PC-3 (cell line): ENCODE data around the gene ETNK1. TPM values are rescaled to one million over a fixed set of nuclear protein-coding genes. Genes with fewer than 3 reads are reported as not detected.

Experiments
- ATAC-seq: fragments of 200-7000 bp; cut with Tn5 transposase; 2 replicates; pipeline ENCODE4 v1.9.1; 2020; ENCODE audit warnings: mild to moderate bottlenecking, moderate library complexity
- BruUV-seq: library from RNA; stranded (reverse); fragments of 400-500 nt; replicated peaks from 2 replicates; lab custom pipeline; 2021; lab: Mats Ljungman, UMichigan
- CTCF ChIA-PET: fragments of 300-600 bp; sonication (Branson Sonifier 250); formaldehyde crosslinking; loops from one replicate; lab custom pipeline; 2022; ENCODE audit warnings: antibody characterized with exemption; lab: Charles Lee
- POLR2A ChIA-PET: fragments of 300-600 bp; sonication (Branson Sonifier 250); formaldehyde crosslinking; loops from one replicate; lab custom pipeline; 2022; ENCODE audit warnings: antibody characterized with exemption; ENCODE audit not compliant: unreplicated experiment; lab: Charles Lee
- DNase-seq: peaks from one replicate; pipeline ENCODE4 v3.0.0-alpha.2; 2015
- H2AFZ ChIP-seq: fragments of 300-600 bp; sonication (generic); 2 replicates; pipeline ENCODE4 v1.6.0; 2016; ENCODE audit warnings: antibody characterized with exemption, low read length
- H3F3A ChIP-seq: fragments of 300-600 bp; sonication (generic); one replicate; pipeline ENCODE4 v1.6.0; 2017; ENCODE audit warnings: antibody characterized with exemption, low read length, control low read depth, mild to moderate bottlenecking; ENCODE audit not compliant: unreplicated experiment
- H3K27ac ChIP-seq: fragments of 300-600 bp; sonication (generic); 2 replicates; pipeline ENCODE4 v1.5.1; 2016; ENCODE audit warnings: mild to moderate bottlenecking, low read length
- H3K27me3 ChIP-seq: fragments of 300-600 bp; sonication (generic); 2 replicates; pipeline ENCODE4 v1.6.1; 2016; ENCODE audit warnings: low read length, mixed read lengths
- H3K36me3 ChIP-seq: fragments of 300-600 bp; sonication (generic); 2 replicates; pipeline ENCODE4 v1.6.1; 2016; ENCODE audit warnings: low read depth, mixed run types, low read length, mixed read lengths
- H3K4me1 ChIP-seq: fragments of 300-600 bp; sonication (generic); 2 replicates; pipeline ENCODE4 v1.5.1; 2016; ENCODE audit warnings: low read length; ENCODE audit not compliant: insufficient read depth
- H3K4me2 ChIP-seq: fragments of 300-600 bp; sonication (generic); 2 replicates; pipeline ENCODE4 v1.6.0; 2016; ENCODE audit warnings: low read length
- H3K4me3 ChIP-seq: fragments of 300-600 bp; sonication (generic); 2 replicates; pipeline ENCODE4 v1.5.1; 2016; ENCODE audit warnings: mild to moderate bottlenecking, low read length, mixed read lengths
- H3K79me2 ChIP-seq: fragments of 300-600 bp; sonication (generic); 2 replicates; pipeline ENCODE4 v1.6.1; 2017; ENCODE audit warnings: low read length, mixed read lengths
- H3K9ac ChIP-seq: fragments of 300-600 bp; sonication (generic); 2 replicates; pipeline ENCODE4 v1.6.0; 2016; ENCODE audit warnings: mild to moderate bottlenecking, low read length
- H3K9me2 ChIP-seq: fragments of 300-600 bp; sonication (generic); replicated peaks from 2 replicates; pipeline ENCODE4 v1.6.1; 2016; ENCODE audit warnings: mixed run types, low read length, mixed read lengths
- H3K9me3 ChIP-seq: fragments of 300-600 bp; sonication (generic); 2 replicates; pipeline ENCODE4 v1.6.1; 2016; ENCODE audit warnings: low read length, mixed read lengths
- H4K20me1 ChIP-seq: fragments of 300-600 bp; sonication (generic); 2 replicates; pipeline ENCODE4 v1.6.1; 2016; ENCODE audit warnings: low read length, mixed read lengths
- CTCF ChIP-seq: fragments of 300-600 bp; sonication (generic); conservative IDR thresholded peaks from 2 replicates; pipeline ENCODE4 v1.5.1; 2017; ENCODE audit warnings: antibody characterized with exemption, low read depth, mild to moderate bottlenecking, low read length
- EZH2 ChIP-seq: fragments of 300-600 bp; sonication (generic); IDR thresholded peaks from one replicate; pipeline ENCODE4 v1.6.1; 2017; ENCODE audit warnings: antibody characterized with exemption, mild to moderate bottlenecking, low read length; ENCODE audit not compliant: unreplicated experiment
- EZH2phosphoT487 ChIP-seq: fragments of 300-600 bp; sonication (generic); IDR thresholded peaks from 2 replicates; pipeline ENCODE4 v1.6.1; 2018; ENCODE audit warnings: mild to moderate bottlenecking, antibody characterized with exemption, low read length, borderline replicate concordance
- intact Hi-C: fragments of 100-400 bp; cut with micrococcal nuclease; formaldehyde crosslinking; loops from 2 replicates; pipeline ENCODE4 v1.9.0; 2023
- total RNA-seq: library from RNA; depleted of rRNA; stranded (reverse); fragments of >200 nt; gene quantifications from 2 replicates; pipeline ENCODE4 v1.2.3, GENCODE V29; 2014

Gene ETNK1
- total RNA-seq, 1 experiment from 2014 or later: 17.8 TPM

DNA sequence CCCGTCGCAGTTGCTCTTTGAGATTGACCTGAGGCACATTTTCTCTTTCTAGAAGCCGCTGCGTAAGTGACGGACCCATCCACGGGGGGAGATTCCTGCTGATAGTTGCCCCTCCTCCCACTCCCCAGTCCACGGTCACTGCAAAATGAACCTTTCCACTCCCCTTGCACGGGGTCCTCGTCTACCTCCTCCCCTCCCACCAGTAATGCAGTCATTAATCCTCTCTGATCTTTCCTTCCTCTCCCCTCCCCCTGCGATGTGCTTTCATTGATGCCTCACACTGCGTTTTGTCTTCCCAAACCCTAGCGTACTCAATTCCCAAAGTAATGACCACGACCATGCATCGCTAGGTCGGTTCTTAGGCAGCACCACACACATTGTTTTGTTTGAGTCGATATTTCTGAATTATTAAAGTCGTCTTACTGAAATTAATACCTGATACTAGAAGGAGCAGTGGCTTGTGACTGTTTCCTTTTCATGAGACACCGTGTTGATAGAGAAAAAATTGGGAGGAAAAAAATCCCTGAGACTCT is 857 bp downstream of the ETNK1 start:
- peaks cover 10% of the 10 kb centered on the region for H4K20me1 ChIP-seq
- no peaks in the 10 kb centered on the region for H3F3A ChIP-seq
- H3K79me2 ChIP-seq: peaks cover 56% of the 10 kb centered on the region
- H3K4me3 ChIP-seq: peak overlapping the region; percentile 90
- H3K9me3 ChIP-seq: no peaks in the 10 kb centered on the region
- intact Hi-C loops: loop anchor here (1.0 to 5.0 kb wide), 3 partner anchors 44 to 99 kb away; partner anchors contain the start of gene C2CD5
- CTCF ChIA-PET: no interaction called here
- peak overlapping the region; percentile 96 for H3K4me2 ChIP-seq
- H2AFZ ChIP-seq: peak overlapping the region; percentile 98; the same call in 1 of the 2 replicates
- no peaks in the 10 kb centered on the region for H3K27me3 ChIP-seq
- H3K4me1 ChIP-seq: peaks cover 16% of the 10 kb centered on the region
- peak overlapping the region; percentile 84 for H3K27ac ChIP-seq
- DNase-seq (peak; percentile 33), ATAC-seq (peak; percentile 27)
- no peaks in the 10 kb centered on the region; the same call in 1 of the 2 replicates for H3K36me3 ChIP-seq
- BruUV-seq: no TSS peak
- no peak for TF ChIP-seq CTCF
- TF ChIP-seq EZH2: no peak
- TF ChIP-seq EZH2phosphoT487: no peak
- POLR2A ChIA-PET: no interaction called here
- H3K9ac ChIP-seq: peak overlapping the region; percentile 84
- H3K9me2 ChIP-seq: no peaks in the 10 kb centered on the region

DNA sequence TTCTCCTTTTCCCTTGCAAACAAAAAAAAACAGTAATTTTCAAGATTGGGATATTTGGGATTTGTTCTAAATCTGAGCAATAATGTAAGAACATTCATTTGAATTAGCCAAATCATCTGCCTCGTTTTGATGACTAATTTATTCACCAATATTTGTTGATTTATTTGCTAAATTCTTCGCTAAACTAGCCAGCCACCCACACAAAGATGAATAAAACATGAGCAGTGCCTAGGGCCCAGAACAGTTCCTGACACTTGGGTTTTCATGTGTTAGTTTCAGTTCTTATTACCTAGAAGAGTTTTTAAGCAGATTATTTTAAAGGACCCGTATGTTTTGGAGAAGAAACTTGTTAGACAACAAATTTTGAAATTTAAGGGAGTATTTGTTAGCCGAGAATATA is 1.4 kb downstream of the ETNK1 start:
- POLR2A ChIA-PET: no interaction called here
- peak; percentile 11 for DNase-seq
- H3K36me3 ChIP-seq: no peaks in the 10 kb centered on the region; the same call in 1 of the 2 replicates
- CTCF ChIA-PET: interaction anchor here (0.7 kb wide), 1 partner anchor 87 kb away, joined by 3 read pairs; no protein-coding TSS in a partner anchor
- H3K27ac ChIP-seq: peak overlapping the region; percentile 84
- no peak for ATAC-seq
- no peaks in the 10 kb centered on the region for H3K27me3 ChIP-seq
- peaks cover 17% of the 10 kb centered on the region for H3K4me1 ChIP-seq
- H3K79me2 ChIP-seq: peaks cover 60% of the 10 kb centered on the region
- peak overlapping the region; percentile 96 for H3K4me2 ChIP-seq
- no peak overlapping the region for H2AFZ ChIP-seq
- H3K4me3 ChIP-seq: peak overlapping the region; percentile 90
- H4K20me1 ChIP-seq: peaks cover 10% of the 10 kb centered on the region
- H3K9me2 ChIP-seq: no peaks in the 10 kb centered on the region
- BruUV-seq: TSS peak; percentile 46
- TF ChIP-seq EZH2phosphoT487 (no peak), EZH2 (no peak), CTCF (no peak)
- peak overlapping the region; percentile 84 for H3K9ac ChIP-seq
- no peaks in the 10 kb centered on the region for H3F3A ChIP-seq
- H3K9me3 ChIP-seq: no peaks in the 10 kb centered on the region
- intact Hi-C loops: loop anchor here (5.0 kb wide), 2 partner anchors 44 to 99 kb away; no protein-coding TSS in a partner anchor

DNA sequence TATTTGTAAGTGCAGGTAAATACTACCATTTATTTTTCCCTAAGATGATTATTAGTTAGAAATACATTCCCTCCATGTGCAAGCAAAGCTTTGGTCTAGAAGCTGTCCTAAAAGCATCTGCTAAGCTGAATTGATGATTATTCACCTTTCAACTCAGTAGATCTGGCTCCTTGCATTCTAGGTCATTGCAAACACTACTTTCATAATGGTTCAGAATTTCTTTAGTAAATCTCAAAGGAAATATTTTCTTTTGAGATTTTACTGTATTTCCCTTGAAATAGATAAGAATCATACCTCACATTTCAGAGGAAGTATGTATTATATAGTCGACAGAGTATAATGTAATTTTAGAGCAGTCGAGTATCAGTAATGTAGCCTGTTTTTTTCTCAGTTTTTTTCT is 2.4 kb downstream of the ETNK1 start:
- peak overlapping the region; percentile 84 for H3K9ac ChIP-seq
- no peaks in the 10 kb centered on the region for H3K9me2 ChIP-seq
- H3K79me2 ChIP-seq: peaks cover 69% of the 10 kb centered on the region
- peaks cover 10% of the 10 kb centered on the region for H4K20me1 ChIP-seq
- ChIA-PET CTCF (interaction anchor here (0.7 kb wide), 1 partner anchor 87 kb away, joined by 3 read pairs; no protein-coding TSS in a partner anchor), POLR2A (no interaction called here)
- no peak overlapping the region for H2AFZ ChIP-seq
- no peaks in the 10 kb centered on the region for H3K27me3 ChIP-seq
- TF ChIP-seq CTCF: no peak
- TF ChIP-seq EZH2: no peak
- no peak for TF ChIP-seq EZH2phosphoT487
- H3K27ac ChIP-seq: no peak overlapping the region
- no peaks in the 10 kb centered on the region for H3F3A ChIP-seq
- intact Hi-C loops: loop anchor here (5.0 kb wide), 2 partner anchors 45 to 100 kb away; no protein-coding TSS in a partner anchor
- peak overlapping the region; percentile 96 for H3K4me2 ChIP-seq
- BruUV-seq: no TSS peak
- DNase-seq: peak; percentile 4
- H3K4me1 ChIP-seq: peaks cover 20% of the 10 kb centered on the region
- no peaks in the 10 kb centered on the region for H3K9me3 ChIP-seq
- peaks cover 3% of the 10 kb centered on the region for H3K36me3 ChIP-seq
- peak overlapping the region; percentile 90 for H3K4me3 ChIP-seq
- no peak for ATAC-seq
